ENCODE data around the gene SMAD7. TPM values are rescaled to one million over a fixed set of nuclear protein-coding genes. Genes with fewer than 3 reads are reported as not detected.
A peak's percentile ranks its signal among the peaks of the same experiment; 100 is the strongest.

The SMAD7 gene
- total RNA-seq, 2 donors from 2014 or later = 55.1 to 98.1 TPM

DNA sequence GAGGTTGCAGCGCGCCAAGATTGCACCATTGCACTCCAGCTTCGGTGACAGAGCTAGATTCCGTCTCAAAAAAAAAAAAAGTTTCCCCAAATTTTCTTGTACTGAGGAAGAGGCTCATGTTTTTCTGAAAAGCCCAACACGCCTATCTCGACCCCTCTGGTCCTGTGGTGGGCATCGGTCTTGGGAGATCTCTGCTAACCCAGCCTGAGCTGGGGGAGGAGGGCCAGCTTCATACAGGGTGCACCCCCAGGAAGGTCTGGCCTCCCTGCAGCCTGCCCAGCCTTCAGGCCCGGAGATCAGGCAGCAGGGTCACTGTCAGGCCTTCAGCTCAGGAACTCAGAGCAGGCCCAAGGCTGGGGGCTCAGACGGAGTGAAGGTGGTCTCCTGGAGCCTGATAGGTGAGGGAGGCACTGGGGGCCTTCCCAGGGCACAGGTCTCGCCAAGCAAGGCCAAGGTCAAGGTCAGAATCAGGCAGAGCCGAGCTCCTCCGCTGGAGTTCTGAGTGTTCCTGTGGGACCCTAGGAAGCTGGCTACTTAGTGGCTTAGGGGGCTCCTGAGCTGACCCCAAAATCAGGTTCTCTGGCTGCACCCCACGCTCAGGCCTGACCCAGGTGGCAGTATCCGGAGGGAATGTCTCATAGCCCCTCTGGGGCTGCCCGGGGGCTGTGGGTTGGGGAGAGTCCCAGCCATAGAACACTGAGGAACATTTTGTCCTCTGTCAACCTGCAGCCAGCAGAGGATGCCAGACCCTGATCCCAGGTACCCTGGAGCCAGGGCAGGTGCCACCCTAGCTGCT is 37.9 kb upstream of the SMAD7 start:
- no peak for DNase-seq (ENCODE audit: low spot score)
- Histone ChIP-seq H3K27me3 (no peaks in the 10 kb centered on the region), H3K4me3 (no peak overlapping the region), H3K36me3 (no peaks in the 10 kb centered on the region), H3K27ac (peak overlapping the region; percentile 40 to 62), H3K9me3 (no peaks in the 10 kb centered on the region), H3K4me1 (peaks cover 0 to 45% of the 10 kb centered on the region in 2 donors)
- TF ChIP-seq, protein P1, sequence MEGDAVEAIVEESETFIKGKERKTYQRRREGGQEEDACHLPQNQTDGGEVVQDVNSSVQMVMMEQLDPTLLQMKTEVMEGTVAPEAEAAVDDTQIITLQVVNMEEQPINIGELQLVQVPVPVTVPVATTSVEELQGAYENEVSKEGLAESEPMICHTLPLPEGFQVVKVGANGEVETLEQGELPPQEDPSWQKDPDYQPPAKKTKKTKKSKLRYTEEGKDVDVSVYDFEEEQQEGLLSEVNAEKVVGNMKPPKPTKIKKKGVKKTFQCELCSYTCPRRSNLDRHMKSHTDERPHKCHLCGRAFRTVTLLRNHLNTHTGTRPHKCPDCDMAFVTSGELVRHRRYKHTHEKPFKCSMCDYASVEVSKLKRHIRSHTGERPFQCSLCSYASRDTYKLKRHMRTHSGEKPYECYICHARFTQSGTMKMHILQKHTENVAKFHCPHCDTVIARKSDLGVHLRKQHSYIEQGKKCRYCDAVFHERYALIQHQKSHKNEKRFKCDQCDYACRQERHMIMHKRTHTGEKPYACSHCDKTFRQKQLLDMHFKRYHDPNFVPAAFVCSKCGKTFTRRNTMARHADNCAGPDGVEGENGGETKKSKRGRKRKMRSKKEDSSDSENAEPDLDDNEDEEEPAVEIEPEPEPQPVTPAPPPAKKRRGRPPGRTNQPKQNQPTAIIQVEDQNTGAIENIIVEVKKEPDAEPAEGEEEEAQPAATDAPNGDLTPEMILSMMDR (IDR thresholded peaks at IDR 0.05) = no peak

DNA sequence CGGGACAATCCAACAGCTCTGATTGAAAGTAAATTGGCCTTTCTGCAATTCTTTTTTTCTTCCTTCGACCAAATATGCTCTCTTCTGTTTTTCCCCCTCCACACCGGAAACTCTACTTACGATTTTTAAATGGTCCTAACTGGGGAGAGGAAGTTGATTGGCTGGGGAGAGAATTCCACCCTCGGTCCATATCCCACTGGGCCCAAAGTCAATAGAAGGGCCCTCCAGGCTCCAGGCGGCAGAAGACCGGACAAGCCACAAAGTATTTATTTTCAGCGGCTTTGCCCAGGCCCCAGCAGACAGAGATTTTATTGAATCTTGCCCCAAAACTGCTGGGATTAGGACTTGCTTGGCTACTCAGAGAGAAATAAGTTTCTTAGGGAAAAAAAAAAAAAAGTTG is 37.1 kb upstream of the SMAD7 start:
- H3K36me3 ChIP-seq = no peaks in the 10 kb centered on the region
- no peak overlapping the region for H3K27ac ChIP-seq
- TF ChIP-seq, protein P1 (IDR thresholded peaks at IDR 0.05) = no peak
- no peaks in the 10 kb centered on the region for H3K9me3 ChIP-seq
- no peak overlapping the region for H3K4me3 ChIP-seq
- DNase-seq (ENCODE audit: low spot score) = no peak
- peaks cover 0 to 39% of the 10 kb centered on the region in 2 donors for H3K4me1 ChIP-seq
- no peaks in the 10 kb centered on the region for H3K27me3 ChIP-seq

DNA sequence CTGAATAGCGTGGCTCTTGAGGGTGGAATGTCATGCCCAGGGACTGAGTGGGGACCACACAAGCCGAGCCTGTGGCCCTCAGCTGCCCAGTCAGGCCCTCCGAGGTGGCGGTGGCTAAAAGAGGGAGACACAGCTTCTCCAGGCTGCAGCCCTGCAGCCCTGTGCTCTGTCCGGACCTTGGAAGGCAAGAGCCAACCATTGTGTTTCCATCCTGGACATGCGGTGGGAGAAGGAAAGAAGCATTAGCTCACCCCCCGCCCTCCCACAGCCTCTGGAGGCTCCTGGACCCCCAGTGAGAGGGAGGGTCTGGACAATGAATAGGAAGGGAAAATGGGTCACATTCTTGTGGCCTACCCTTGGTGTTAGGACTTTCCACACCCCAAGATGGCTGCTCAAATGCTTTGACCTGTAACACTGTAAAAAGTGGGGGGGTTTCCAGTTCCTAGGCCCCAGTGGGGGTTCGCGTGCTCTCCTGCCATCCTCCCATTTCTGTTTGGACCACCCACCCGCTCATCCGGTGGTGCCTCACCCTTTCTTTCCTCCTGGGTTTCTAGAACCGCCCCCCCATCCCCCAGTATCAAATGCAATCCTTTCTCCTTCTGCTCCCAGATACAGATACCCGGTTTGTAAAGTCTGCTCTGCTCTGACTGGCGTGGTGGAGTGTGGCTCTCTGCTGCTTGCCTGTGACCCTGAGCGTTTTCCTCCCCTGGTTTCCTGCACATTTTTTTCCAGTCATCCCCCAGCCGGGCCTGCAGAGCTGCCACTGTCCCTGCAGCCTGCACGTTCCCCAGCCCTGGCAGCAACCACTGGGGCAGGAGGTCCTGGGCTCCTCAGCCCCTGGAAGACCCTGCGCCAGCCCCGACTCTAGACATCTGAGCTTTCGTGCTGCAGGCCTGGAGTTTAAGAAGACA is 36.3 kb upstream of the SMAD7 start:
- Histone ChIP-seq H3K27ac (no peak overlapping the region), H3K36me3 (no peaks in the 10 kb centered on the region), H3K4me1 (peaks cover 0 to 32% of the 10 kb centered on the region in 2 donors), H3K9me3 (no peaks in the 10 kb centered on the region), H3K4me3 (no peak overlapping the region), H3K27me3 (no peaks in the 10 kb centered on the region)
- TF ChIP-seq, protein P1 (IDR thresholded peaks at IDR 0.05) = no peak
- DNase-seq (ENCODE audit: low spot score) = no peak

DNA sequence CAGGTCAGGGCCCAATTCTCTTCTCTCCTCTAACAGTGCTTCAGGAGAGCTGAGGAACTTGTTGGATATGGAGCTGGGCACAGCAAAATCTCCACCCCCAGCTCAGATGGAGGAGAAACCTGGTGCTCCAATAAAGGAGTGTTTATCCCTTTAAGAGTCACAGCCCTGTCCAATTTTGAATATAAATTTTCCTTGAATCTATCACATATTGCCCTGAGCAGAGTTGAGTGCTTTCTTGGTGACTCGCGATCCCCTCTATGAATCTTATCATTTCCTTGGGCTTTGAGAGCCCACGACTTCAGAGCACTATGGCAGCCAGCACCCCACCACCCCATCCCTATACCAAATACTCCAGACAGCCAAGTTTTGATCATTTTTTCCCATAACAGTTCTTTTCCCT is 34.4 kb upstream of the SMAD7 start:
- H3K36me3 ChIP-seq = no peaks in the 10 kb centered on the region
- H3K4me3 ChIP-seq = no peak overlapping the region
- H3K27me3 ChIP-seq = no peaks in the 10 kb centered on the region
- peaks cover 0 to 17% of the 10 kb centered on the region in 2 donors for H3K4me1 ChIP-seq
- H3K9me3 ChIP-seq = no peaks in the 10 kb centered on the region
- DNase-seq (ENCODE audit: low spot score) = no peak
- TF ChIP-seq, protein P1 (IDR thresholded peaks at IDR 0.05) = no peak
- H3K27ac ChIP-seq = no peak overlapping the region

DNA sequence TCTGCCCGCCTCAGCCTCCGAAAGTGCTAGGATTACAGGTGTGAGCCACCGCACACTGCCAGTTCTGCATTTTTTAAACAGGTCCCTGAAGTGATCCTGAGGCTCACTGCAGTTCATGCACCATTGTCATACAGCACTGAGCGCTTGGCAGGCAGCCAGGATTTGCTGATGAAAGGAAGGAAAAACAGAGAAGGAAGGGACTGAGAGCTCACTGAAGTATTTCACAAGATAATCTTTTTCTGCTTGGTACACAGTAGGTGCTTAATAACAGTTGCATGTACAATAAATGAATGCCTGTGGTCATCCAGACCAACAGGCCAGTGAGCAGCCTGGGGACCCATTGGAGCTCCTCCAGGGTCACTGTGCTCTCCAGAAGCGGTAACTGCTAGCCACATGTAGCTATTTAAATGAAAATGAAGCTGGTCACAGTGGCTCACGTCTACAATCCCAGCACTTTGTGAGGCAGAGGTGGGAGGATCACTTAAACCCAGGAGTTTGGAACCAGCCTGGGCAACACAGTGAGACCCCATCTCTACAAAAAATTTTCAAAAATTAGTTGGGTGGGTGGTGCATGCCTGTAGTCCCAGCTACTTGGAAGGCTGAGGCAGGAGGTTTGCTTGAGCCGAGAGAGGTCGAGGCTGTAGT is 33.1 kb upstream of the SMAD7 start:
- Histone ChIP-seq H3K27me3 (no peaks in the 10 kb centered on the region), H3K27ac (no peak overlapping the region), H3K9me3 (no peaks in the 10 kb centered on the region), H3K4me1 (peaks cover 0 to 4% of the 10 kb centered on the region in 2 donors), H3K4me3 (no peak overlapping the region), H3K36me3 (no peaks in the 10 kb centered on the region)
- no peak for DNase-seq (ENCODE audit: low spot score)
- TF ChIP-seq, protein P1 (IDR thresholded peaks at IDR 0.05) = no peak
